Measurements from ENCODE around the gene PFKP.

The PFKP gene

DNA sequence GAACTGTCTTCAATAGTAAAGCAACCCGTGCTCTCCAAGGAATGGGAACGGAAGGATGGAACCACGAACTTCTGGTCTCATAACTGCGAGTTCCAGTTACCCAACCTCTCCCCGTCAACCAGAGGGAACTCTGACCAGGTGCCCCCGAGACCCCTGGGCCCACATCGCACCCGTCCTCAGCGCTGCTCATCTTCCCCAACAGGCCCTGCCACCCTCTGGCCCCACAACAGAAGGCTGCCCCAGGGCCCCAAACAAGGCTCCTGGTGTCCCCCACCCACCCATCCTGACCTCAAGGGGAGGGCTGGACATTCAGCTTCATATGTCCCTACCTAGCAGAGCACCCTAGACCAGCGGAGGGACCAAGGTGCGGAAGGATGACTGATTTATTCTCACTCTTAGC is 82.6 kb downstream of the PFKP start:
- no peaks in the 10 kb centered on the region for H3K79me2 ChIP-seq (ENCODE audit: insufficient read depth, low read length)
- H3K9me3 ChIP-seq (ENCODE audit: insufficient read depth, low read depth, low read length): no peaks in the 10 kb centered on the region
- TF ChIP-seq, protein P1, sequence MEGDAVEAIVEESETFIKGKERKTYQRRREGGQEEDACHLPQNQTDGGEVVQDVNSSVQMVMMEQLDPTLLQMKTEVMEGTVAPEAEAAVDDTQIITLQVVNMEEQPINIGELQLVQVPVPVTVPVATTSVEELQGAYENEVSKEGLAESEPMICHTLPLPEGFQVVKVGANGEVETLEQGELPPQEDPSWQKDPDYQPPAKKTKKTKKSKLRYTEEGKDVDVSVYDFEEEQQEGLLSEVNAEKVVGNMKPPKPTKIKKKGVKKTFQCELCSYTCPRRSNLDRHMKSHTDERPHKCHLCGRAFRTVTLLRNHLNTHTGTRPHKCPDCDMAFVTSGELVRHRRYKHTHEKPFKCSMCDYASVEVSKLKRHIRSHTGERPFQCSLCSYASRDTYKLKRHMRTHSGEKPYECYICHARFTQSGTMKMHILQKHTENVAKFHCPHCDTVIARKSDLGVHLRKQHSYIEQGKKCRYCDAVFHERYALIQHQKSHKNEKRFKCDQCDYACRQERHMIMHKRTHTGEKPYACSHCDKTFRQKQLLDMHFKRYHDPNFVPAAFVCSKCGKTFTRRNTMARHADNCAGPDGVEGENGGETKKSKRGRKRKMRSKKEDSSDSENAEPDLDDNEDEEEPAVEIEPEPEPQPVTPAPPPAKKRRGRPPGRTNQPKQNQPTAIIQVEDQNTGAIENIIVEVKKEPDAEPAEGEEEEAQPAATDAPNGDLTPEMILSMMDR (conservative IDR thresholded peaks at IDR 0.05; ENCODE audit: low read length): no peak
- no peak for TF ChIP-seq EZH2phosphoT487 (IDR thresholded peaks at IDR 0.05; ENCODE audit: borderline replicate concordance)
- H3K4me3 ChIP-seq (ENCODE audit: low read length, poor library complexity, severe bottlenecking): no peak overlapping the region
- H3F3A ChIP-seq (ENCODE audit: low read depth): no peaks in the 10 kb centered on the region
- no peak overlapping the region for H3K4me2 ChIP-seq (ENCODE audit: low read depth, low read length, poor library complexity, severe bottlenecking)
- no peak overlapping the region for H3K9ac ChIP-seq (ENCODE audit: low read depth, low read length, poor library complexity, severe bottlenecking)
- no peaks in the 10 kb centered on the region for H3K27me3 ChIP-seq (ENCODE audit: insufficient read depth, low read length, poor library complexity, severe bottlenecking)
- no peak overlapping the region for H2AFZ ChIP-seq (ENCODE audit: low read length)
- peaks cover 63% of the 10 kb centered on the region; the same call in 1 of the 2 replicates for H3K36me3 ChIP-seq (ENCODE audit: insufficient read depth, low read length)
- no peaks in the 10 kb centered on the region for H3K9me2 ChIP-seq (replicated peaks; ENCODE audit: low read depth, low read length)
- no peaks in the 10 kb centered on the region for H3K4me1 ChIP-seq (ENCODE audit: insufficient read depth, low read length, poor library complexity, severe bottlenecking)
- no peaks in the 10 kb centered on the region for H4K20me1 ChIP-seq (ENCODE audit: insufficient read depth, low read length, poor library complexity, severe bottlenecking)

DNA sequence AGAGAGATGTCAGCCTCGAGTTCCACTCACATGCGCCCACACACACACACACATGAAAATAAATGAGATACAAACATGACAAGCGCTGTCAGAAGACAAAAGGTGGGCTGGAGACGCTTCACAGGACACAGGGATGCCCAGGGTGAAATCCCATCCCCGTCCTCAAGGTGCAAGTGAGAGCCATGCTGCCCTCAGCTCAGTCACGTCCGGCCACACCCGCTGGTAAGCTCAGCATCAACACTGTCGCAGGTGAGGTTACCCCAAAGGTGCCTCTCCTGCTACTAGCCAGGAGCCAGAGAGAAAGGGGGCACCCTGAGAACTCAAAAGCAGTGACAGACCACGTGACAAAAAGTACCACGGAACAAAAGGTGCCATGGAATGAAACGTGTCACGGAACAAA is 83.0 kb downstream of the PFKP start:
- peaks cover 63% of the 10 kb centered on the region; the same call in 1 of the 2 replicates for H3K36me3 ChIP-seq (ENCODE audit: insufficient read depth, low read length)

GRCh38 chr10:3150961-3151360 is 83.6 kb downstream of the PFKP start:
- H3K9me2 ChIP-seq (replicated peaks; ENCODE audit: low read depth, low read length): no peaks in the 10 kb centered on the region
- H3K79me2 ChIP-seq (ENCODE audit: insufficient read depth, low read length): no peaks in the 10 kb centered on the region
- H3K9ac ChIP-seq (ENCODE audit: low read depth, low read length, poor library complexity, severe bottlenecking): no peak overlapping the region
- no peaks in the 10 kb centered on the region for H4K20me1 ChIP-seq (ENCODE audit: insufficient read depth, low read length, poor library complexity, severe bottlenecking)
- no peaks in the 10 kb centered on the region for H3K9me3 ChIP-seq (ENCODE audit: insufficient read depth, low read depth, low read length)
- no peak overlapping the region for H3K4me3 ChIP-seq (ENCODE audit: low read length, poor library complexity, severe bottlenecking)
- no peak overlapping the region for H2AFZ ChIP-seq (ENCODE audit: low read length)
- H3K36me3 ChIP-seq (ENCODE audit: insufficient read depth, low read length): peaks cover 63% of the 10 kb centered on the region; the same call in 1 of the 2 replicates
- H3K27me3 ChIP-seq (ENCODE audit: insufficient read depth, low read length, poor library complexity, severe bottlenecking): no peaks in the 10 kb centered on the region
- no peaks in the 10 kb centered on the region for H3K4me1 ChIP-seq (ENCODE audit: insufficient read depth, low read length, poor library complexity, severe bottlenecking)
- no peak for TF ChIP-seq EZH2phosphoT487 (IDR thresholded peaks at IDR 0.05; ENCODE audit: borderline replicate concordance)
- TF ChIP-seq, protein P1 (conservative IDR thresholded peaks at IDR 0.05; ENCODE audit: low read length): no peak
- H3F3A ChIP-seq (ENCODE audit: low read depth): no peaks in the 10 kb centered on the region
- no peak overlapping the region for H3K4me2 ChIP-seq (ENCODE audit: low read depth, low read length, poor library complexity, severe bottlenecking)

More for the DNA sequence above, 83.0 kb downstream of the PFKP start:
- no peaks in the 10 kb centered on the region for H3K4me1 ChIP-seq (ENCODE audit: insufficient read depth, low read length, poor library complexity, severe bottlenecking)
- no peak overlapping the region for H3K9ac ChIP-seq (ENCODE audit: low read depth, low read length, poor library complexity, severe bottlenecking)
- no peaks in the 10 kb centered on the region for H3K27me3 ChIP-seq (ENCODE audit: insufficient read depth, low read length, poor library complexity, severe bottlenecking)
- no peaks in the 10 kb centered on the region for H3K79me2 ChIP-seq (ENCODE audit: insufficient read depth, low read length)
- H3K9me2 ChIP-seq (replicated peaks; ENCODE audit: low read depth, low read length): no peaks in the 10 kb centered on the region
- H2AFZ ChIP-seq (ENCODE audit: low read length): no peak overlapping the region
- no peaks in the 10 kb centered on the region for H3K9me3 ChIP-seq (ENCODE audit: insufficient read depth, low read depth, low read length)
- H4K20me1 ChIP-seq (ENCODE audit: insufficient read depth, low read length, poor library complexity, severe bottlenecking): no peaks in the 10 kb centered on the region
- H3K4me3 ChIP-seq (ENCODE audit: low read length, poor library complexity, severe bottlenecking): no peak overlapping the region
- H3F3A ChIP-seq (ENCODE audit: low read depth): no peaks in the 10 kb centered on the region
- no peak for TF ChIP-seq EZH2phosphoT487 (IDR thresholded peaks at IDR 0.05; ENCODE audit: borderline replicate concordance)
- TF ChIP-seq, protein P1 (conservative IDR thresholded peaks at IDR 0.05; ENCODE audit: low read length): no peak
- H3K4me2 ChIP-seq (ENCODE audit: low read depth, low read length, poor library complexity, severe bottlenecking): no peak overlapping the region
